CD4-positive, alpha-beta memory T cell (primary cell): ENCODE results near the gene RAB1B. TPM values are rescaled to one million over a fixed set of nuclear protein-coding genes. Genes with fewer than 3 reads are reported as not detected.

Experiments
- CTCF ChIA-PET: fragments of 350-600 bp; sonication (Branson Sonifier 250); formaldehyde crosslinking; loops from one replicate; lab custom pipeline; 2021; ENCODE audit warnings: inconsistent platforms; ENCODE audit not compliant: partially characterized antibody; lab: Charles Lee
- POLR2A ChIA-PET: fragments of 350-600 bp; sonication (Branson Sonifier 250); formaldehyde crosslinking; loops from one replicate; lab custom pipeline; 2021; ENCODE audit not compliant: partially characterized antibody; lab: Charles Lee
- DNase-seq, 5 donors: peaks; one replicate each; pipeline versions ENCODE4 v3.0.0 to v3.0.0-alpha.2; 2020 to 2022; ENCODE audit warnings: mixed read lengths in 1 of 5
- H3K27ac ChIP-seq: one replicate; pipeline ENCODE4 v1.7.0; 2013; ENCODE audit warnings: low read depth, low read length
- H3K27me3 ChIP-seq: 2 replicates; pipeline ENCODE4 v1.7.0; 2013; ENCODE audit warnings: mild to moderate bottlenecking, low read length, moderate library complexity; ENCODE audit not compliant: insufficient read depth
- H3K36me3 ChIP-seq: 2 replicates; pipeline ENCODE4 v1.7.0; 2013; ENCODE audit warnings: mild to moderate bottlenecking, low read length, moderate library complexity; ENCODE audit not compliant: insufficient read depth
- H3K4me1 ChIP-seq: 2 replicates; pipeline ENCODE4 v1.7.0; 2013; ENCODE audit warnings: mild to moderate bottlenecking, low read length, moderate library complexity; ENCODE audit not compliant: insufficient read depth
- H3K4me3 ChIP-seq, 2 donors: one replicate each; pipeline ENCODE4 v1.7.0; 2013; ENCODE audit warnings: low read length in 2 of 2, mild to moderate bottlenecking in 1 of 2
- H3K9me3 ChIP-seq, 2 donors: one replicate each; pipeline ENCODE4 v1.7.0; 2013; ENCODE audit warnings: low read length in 2 of 2, control low read depth in 1 of 2; ENCODE audit not compliant: control insufficient read depth in 1 of 2
- H3K27ac Mint-ChIP-seq, 7 donors: one replicate each; pipeline ENCODE4 v1.8.0; 2020 to 2021; ENCODE audit warnings: mixed read lengths in 7 of 7, mild to moderate bottlenecking in 6 of 7, inconsistent platforms in 3 of 7, moderate library complexity in 3 of 7
- H3K27me3 Mint-ChIP-seq, 2 donors: one replicate each; pipeline ENCODE4 v1.8.0; 2020 to 2021; ENCODE audit warnings: mixed read lengths in 2 of 2
- H3K36me3 Mint-ChIP-seq, 2 donors: one replicate each; pipeline ENCODE4 v1.8.0; 2020 to 2021; ENCODE audit warnings: mixed read lengths in 2 of 2, inconsistent platforms in 1 of 2, mild to moderate bottlenecking in 1 of 2
- H3K4me1 Mint-ChIP-seq, 4 donors: one replicate each; pipeline ENCODE4 v1.8.0; 2020 to 2021; ENCODE audit warnings: mixed read lengths in 4 of 4, mild to moderate bottlenecking in 1 of 4
- H3K4me3 Mint-ChIP-seq, 8 donors: one replicate each; pipeline ENCODE4 v1.8.0; 2020 to 2021; ENCODE audit warnings: mixed read lengths in 8 of 8, mild to moderate bottlenecking in 7 of 8, moderate library complexity in 6 of 8, inconsistent platforms in 3 of 8
- H3K9me3 Mint-ChIP-seq, 8 donors: one replicate each; pipeline ENCODE4 v1.8.0; 2020 to 2021; ENCODE audit warnings: mixed read lengths in 8 of 8, mild to moderate bottlenecking in 5 of 8, inconsistent platforms in 3 of 8, moderate library complexity in 1 of 8
- intact Hi-C: fragments of 100-400 bp; cut with micrococcal nuclease; formaldehyde crosslinking; loops from one replicate; pipeline ENCODE4 v1.15.1; 2023
- polyA plus RNA-seq, 2 donors: library from polyadenylated mRNA; unstranded; fragments of 300-500 nt; fragmentation: Illumina TruSeq; gene quantifications; one replicate each; pipeline ENCODE4 v1.2.3, GENCODE V29; 2021
- total RNA-seq, 2 experiments: library from RNA; stranded (reverse); gene quantifications; one replicate each; pipeline ENCODE4 v1.2.3, GENCODE V29; 2021

Gene RAB1B
- total and polyA plus RNA-seq, 4 experiments from 2014 or later = 9.7 to 79.4 (median 45.8) TPM

DNA sequence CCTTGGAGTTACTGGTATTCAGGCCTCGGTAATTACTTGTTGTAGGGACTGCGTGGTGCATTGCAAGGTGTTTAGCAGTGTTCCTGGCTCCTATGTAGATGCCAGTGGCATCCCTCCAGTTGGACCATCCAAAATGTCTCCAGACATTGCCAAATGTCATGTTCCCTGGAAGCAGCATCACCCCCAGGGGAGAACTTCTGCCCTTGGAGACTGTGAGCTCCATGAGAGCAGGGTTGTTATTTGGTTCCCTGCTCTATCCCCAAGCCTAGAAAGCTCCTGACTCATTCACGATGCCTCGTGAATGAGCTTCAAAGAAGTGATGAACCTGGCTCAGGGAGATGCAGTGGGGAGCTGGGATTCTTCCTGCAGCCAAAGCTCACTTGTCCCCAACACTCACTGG, 53.2 kb downstream of the RAB1B start:
- CTCF ChIA-PET = interaction anchor here (1.7 kb wide), 1 partner anchor 9 kb away, joined by 16 read pairs; no protein-coding TSS in a partner anchor
- Histone ChIP-seq H3K27me3 (no peaks in the 10 kb centered on the region), H3K9me3 (no peaks in the 10 kb centered on the region), H3K36me3 (no peaks in the 10 kb centered on the region), H3K4me3 (no peak overlapping the region), H3K27ac (no peak overlapping the region), H3K4me1 (peaks cover 28% of the 10 kb centered on the region)
- H3K4me1 Mint-ChIP-seq = peaks cover 16 to 34% (median 26%) of the 10 kb centered on the region in 4 donors
- POLR2A ChIA-PET = interaction anchor here (1.5 kb wide), 1 partner anchor 9 kb away, joined by 4 read pairs; no protein-coding TSS in a partner anchor
- intact Hi-C loops = no loop called here
- H3K9me3 Mint-ChIP-seq = peaks cover 0 to 9% (median 3%) of the 10 kb centered on the region in 8 donors
- H3K27ac Mint-ChIP-seq = no peak overlapping the region
- no peaks in the 10 kb centered on the region for H3K36me3 Mint-ChIP-seq
- H3K27me3 Mint-ChIP-seq = peaks cover 0 to 2% of the 10 kb centered on the region in 2 donors
- DNase-seq = no peak
- H3K4me3 Mint-ChIP-seq = no peak overlapping the region

DNA sequence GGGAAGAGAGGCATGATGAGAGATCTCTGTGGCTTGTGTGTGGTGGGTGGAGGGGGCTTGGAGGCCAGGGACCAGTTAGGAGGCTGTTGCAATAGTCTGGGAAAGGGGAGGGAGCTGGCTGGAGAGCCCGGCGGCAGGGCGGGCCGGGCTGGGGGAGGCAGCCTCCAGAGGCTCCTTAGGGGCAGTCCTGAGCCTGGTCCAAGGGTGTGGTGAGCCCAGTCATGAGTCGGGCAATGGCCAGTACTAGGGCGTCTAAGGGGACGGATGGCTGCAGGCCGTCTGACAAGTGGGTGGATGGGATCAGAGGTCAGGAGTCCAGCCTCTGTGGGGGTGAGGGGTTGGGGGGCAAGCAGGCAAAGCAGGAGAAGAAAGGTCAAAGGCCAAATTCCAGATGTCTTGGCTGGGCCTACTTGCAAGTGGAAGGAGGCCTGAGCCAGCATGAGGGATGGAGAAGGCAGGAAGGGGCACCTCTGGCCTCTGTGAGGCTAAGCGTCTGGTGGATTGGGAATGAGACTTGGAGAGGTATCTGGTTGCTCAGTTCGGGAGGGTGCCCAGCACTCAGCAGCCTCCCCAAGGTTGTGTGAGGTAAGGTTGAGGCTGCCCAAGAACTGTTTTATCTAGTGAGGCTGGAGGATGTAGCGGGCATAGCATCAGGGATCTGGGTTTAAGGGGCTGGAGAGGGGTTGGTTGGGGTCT, 54.4 kb downstream of the RAB1B start:
- POLR2A ChIA-PET = interaction anchor here (1.5 kb wide), 1 partner anchor 10 kb away, joined by 4 read pairs; no protein-coding TSS in a partner anchor
- no peak overlapping the region for H3K4me3 ChIP-seq
- H3K9me3 Mint-ChIP-seq = peaks cover 0 to 9% (median 3%) of the 10 kb centered on the region in 8 donors
- DNase-seq = no peak
- CTCF ChIA-PET = interaction anchor here (1.7 kb wide), 1 partner anchor 11 kb away, joined by 16 read pairs; no protein-coding TSS in a partner anchor
- no peaks in the 10 kb centered on the region for H3K36me3 Mint-ChIP-seq
- no peaks in the 10 kb centered on the region for H3K27me3 Mint-ChIP-seq
- no peak overlapping the region for H3K4me3 Mint-ChIP-seq
- peak overlapping the region in 1 of 7 donors; percentile 4 for H3K27ac Mint-ChIP-seq
- no peak overlapping the region for H3K27ac ChIP-seq
- no peaks in the 10 kb centered on the region for H3K36me3 ChIP-seq
- peaks cover 18 to 39% (median 27%) of the 10 kb centered on the region in 4 donors for H3K4me1 Mint-ChIP-seq
- H3K9me3 ChIP-seq = no peaks in the 10 kb centered on the region
- H3K4me1 ChIP-seq = peaks cover 35% of the 10 kb centered on the region
- no peaks in the 10 kb centered on the region for H3K27me3 ChIP-seq
- intact Hi-C loops = no loop called here

DNA sequence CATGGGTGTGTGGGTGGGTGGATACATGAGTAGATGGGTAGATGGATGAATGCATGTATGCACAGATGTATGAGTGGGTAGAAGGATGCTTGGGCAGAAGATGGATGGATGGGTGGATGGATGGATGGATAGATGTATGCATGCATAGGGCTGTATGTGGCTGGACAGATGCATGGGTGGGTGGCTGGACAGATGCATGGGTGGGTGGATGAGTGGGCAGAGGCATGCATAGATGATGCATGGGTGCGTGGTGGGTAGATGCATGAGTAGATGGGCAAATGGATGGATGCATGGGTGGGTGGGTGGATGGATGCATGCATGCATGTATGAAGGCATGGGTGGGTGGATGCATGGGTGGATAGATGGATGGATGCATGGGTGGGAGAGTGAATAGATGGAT, 55.2 kb downstream of the RAB1B start:
- ChIA-PET CTCF (interaction anchor here (1.2 kb wide), 1 partner anchor 11 kb away, joined by 4 read pairs; no protein-coding TSS in a partner anchor), POLR2A (no interaction called here)
- Mint-ChIP-seq H3K4me3 (no peak overlapping the region), H3K36me3 (no peaks in the 10 kb centered on the region), H3K9me3 (peaks cover 0 to 9% (median 3%) of the 10 kb centered on the region in 8 donors), H3K27me3 (no peaks in the 10 kb centered on the region), H3K27ac (no peak overlapping the region), H3K4me1 (peaks cover 20 to 39% (median 29%) of the 10 kb centered on the region in 4 donors)
- no peak overlapping the region for H3K27ac ChIP-seq
- intact Hi-C loops = no loop called here
- DNase-seq = no peak
- peaks cover 35% of the 10 kb centered on the region for H3K4me1 ChIP-seq
- H3K27me3 ChIP-seq = no peaks in the 10 kb centered on the region
- H3K4me3 ChIP-seq = no peak overlapping the region
- H3K36me3 ChIP-seq = no peaks in the 10 kb centered on the region
- no peaks in the 10 kb centered on the region for H3K9me3 ChIP-seq

DNA sequence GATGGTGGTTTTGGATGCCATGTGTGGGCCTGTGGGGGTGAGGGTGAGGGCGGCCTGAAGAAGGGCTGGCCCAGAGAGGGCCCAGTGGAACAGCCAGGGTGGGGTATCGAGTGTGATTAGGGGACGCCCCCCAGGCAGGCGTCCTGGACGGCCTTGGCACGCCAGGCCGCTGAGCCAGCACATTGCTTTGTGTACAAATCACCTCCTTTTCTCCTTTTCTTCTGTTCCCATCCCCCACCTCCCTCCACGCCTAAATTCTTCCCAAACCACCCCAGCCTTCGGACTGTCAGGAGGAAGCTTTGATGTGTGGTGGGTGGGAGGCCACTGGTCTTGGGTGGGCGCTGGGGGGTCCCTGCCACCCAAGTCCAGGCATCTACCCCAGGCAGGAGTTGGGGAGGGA, 56.2 kb downstream of the RAB1B start:
- H3K4me1 ChIP-seq = peaks cover 29% of the 10 kb centered on the region
- no peaks in the 10 kb centered on the region for H3K36me3 Mint-ChIP-seq
- H3K9me3 Mint-ChIP-seq = peaks cover 0 to 8% (median 3%) of the 10 kb centered on the region in 8 donors
- no peaks in the 10 kb centered on the region for H3K27me3 ChIP-seq
- no peak overlapping the region for H3K27ac ChIP-seq
- H3K4me1 Mint-ChIP-seq = peaks cover 18 to 30% (median 24%) of the 10 kb centered on the region in 4 donors
- no peak overlapping the region for H3K4me3 ChIP-seq
- no peaks in the 10 kb centered on the region for H3K36me3 ChIP-seq
- POLR2A ChIA-PET = interaction anchor here (3.7 kb wide), 1 partner anchor 12 kb away, joined by 32 read pairs; no protein-coding TSS in a partner anchor
- peak overlapping the region in 2 of 7 donors; percentile 40 to 61 for H3K27ac Mint-ChIP-seq
- DNase-seq = no peak
- no peak overlapping the region for H3K4me3 Mint-ChIP-seq
- intact Hi-C loops = loop anchor here (5.0 kb wide), 1 partner anchor 63 kb away; no protein-coding TSS in a partner anchor
- no peaks in the 10 kb centered on the region for H3K27me3 Mint-ChIP-seq
- CTCF ChIA-PET = interaction anchor here (1.1 to 1.4 kb wide), 4 partner anchors 9 to 62 kb away, joined by 3 to 6 read pairs (median 4); no protein-coding TSS in a partner anchor
- H3K9me3 ChIP-seq = no peaks in the 10 kb centered on the region

DNA sequence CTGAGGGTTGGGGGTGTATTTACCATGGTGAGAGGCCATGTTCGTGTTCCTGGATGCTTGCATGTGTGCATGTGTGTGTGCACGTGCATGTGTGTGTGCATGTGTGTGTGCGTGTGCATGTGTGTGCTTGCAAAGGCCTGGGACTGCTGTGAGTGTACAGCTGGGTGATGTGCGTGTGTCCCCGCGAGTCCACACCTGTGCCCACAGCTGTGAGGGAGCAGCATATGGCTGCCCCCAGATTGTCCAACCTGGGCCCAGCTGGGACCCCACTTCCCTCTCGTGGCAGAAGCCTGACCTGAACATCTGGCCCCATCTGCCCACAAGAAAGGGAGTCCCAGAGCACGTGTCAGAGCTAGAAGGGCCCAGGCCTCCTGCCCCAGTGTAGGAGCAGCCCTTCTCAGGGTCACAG, 56.8 kb downstream of the RAB1B start:
- intact Hi-C loops = loop anchor here (5.0 kb wide), 1 partner anchor 62 kb away; no protein-coding TSS in a partner anchor
- ChIA-PET CTCF (interaction anchor here (1.1 to 1.4 kb wide), 3 partner anchors 10 to 61 kb away, joined by 3 to 6 read pairs (median 4); no protein-coding TSS in a partner anchor), POLR2A (interaction anchor here (3.7 kb wide), 1 partner anchor 13 kb away, joined by 32 read pairs; no protein-coding TSS in a partner anchor)
- H3K27me3 ChIP-seq = no peaks in the 10 kb centered on the region
- H3K36me3 ChIP-seq = no peaks in the 10 kb centered on the region
- H3K9me3 Mint-ChIP-seq = peaks cover 0 to 2% (median under 1%) of the 10 kb centered on the region in 8 donors
- no peaks in the 10 kb centered on the region for H3K9me3 ChIP-seq
- H3K27me3 Mint-ChIP-seq = no peaks in the 10 kb centered on the region
- DNase-seq = no peak
- no peak overlapping the region for H3K4me3 ChIP-seq
- H3K27ac Mint-ChIP-seq = no peak overlapping the region
- H3K4me3 Mint-ChIP-seq = no peak overlapping the region
- peaks cover 18 to 27% (median 22%) of the 10 kb centered on the region in 4 donors for H3K4me1 Mint-ChIP-seq
- peaks cover 29% of the 10 kb centered on the region for H3K4me1 ChIP-seq
- H3K36me3 Mint-ChIP-seq = no peaks in the 10 kb centered on the region
- H3K27ac ChIP-seq = no peak overlapping the region

DNA sequence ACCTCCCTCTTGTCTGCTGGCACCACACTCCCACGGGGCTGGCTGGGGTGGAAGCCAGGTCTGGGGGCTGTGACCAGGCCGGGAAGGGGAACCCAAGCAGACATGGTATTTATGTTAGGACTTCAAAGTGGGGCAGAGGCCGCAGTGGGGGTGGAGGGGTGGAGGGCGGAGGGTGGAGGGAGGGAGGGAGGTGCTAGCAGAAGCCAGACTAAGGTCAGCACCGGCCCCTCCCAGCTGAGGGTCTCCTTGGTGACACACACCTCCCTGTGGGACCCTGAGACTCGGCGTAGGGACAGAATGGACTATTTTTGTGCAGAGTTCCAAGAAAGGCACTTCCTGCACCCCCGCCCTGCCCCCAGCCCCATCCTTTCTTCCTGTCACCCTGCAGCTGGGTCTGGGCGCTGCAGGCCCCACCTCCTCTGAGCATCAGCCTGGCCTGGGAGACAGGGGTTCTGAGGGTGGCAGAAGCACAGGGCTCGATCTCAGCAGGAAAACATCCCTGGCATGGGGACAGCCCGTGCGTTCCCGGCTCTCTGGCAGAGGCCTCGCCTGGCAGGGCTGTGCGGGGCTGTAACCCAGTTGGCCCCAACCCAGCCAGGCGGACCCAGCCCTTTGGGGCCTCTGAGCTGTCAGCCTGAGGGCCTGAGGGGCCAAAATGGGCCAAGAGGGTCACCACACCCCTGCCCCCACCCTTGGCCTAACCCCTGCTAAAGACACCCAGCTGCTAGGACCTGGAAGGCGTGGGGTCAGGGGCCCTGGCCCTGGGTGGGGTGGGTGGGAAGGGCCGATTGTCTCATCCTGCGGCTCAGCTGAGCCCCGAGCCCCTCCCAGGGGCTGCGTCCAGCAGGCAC, 58.0 kb downstream of the RAB1B start:
- POLR2A ChIA-PET = interaction anchor here (1.4 to 3.7 kb wide), 2 partner anchors 9 to 14 kb away, joined by 9 to 32 read pairs; partner anchors contain the start of gene CD248
- H3K4me1 Mint-ChIP-seq = peaks cover 18 to 27% (median 22%) of the 10 kb centered on the region in 4 donors
- H3K4me3 ChIP-seq = no peak overlapping the region

More for the DNA sequence above, 58.0 kb downstream of the RAB1B start:
- intact Hi-C loops = loop anchor here (5.0 kb wide), 1 partner anchor 61 kb away; no protein-coding TSS in a partner anchor
- Mint-ChIP-seq H3K36me3 (no peaks in the 10 kb centered on the region), H3K27ac (peak overlapping the region in 3 of 7 donors; percentile 61 to 86 (median 63)), H3K9me3 (no peaks in the 10 kb centered on the region), H3K4me3 (peak overlapping the region in 2 of 8 donors; percentile 29 to 33), H3K27me3 (no peaks in the 10 kb centered on the region)
- Histone ChIP-seq H3K4me1 (peaks cover 29% of the 10 kb centered on the region), H3K9me3 (no peaks in the 10 kb centered on the region), H3K36me3 (no peaks in the 10 kb centered on the region), H3K27me3 (no peaks in the 10 kb centered on the region), H3K27ac (no peak overlapping the region)
- CTCF ChIA-PET = interaction anchor here (1.6 kb wide), 1 partner anchor 15 kb away, joined by 24 read pairs; no protein-coding TSS in a partner anchor
- DNase-seq = no peak
